Right lobe of liver (tissue), 4 donors: ENCODE results near the gene FADS3.

Source experiments
- CTCF ChIP-seq, 4 donors: fragments of 200-600 bp in 3 of 4; fragments of 450-650 bp in 1 of 4; IDR thresholded peaks; one replicate each; pipeline versions ENCODE4 v1.5.1 to v1.8.0; 2016 to 2022; ENCODE audit warnings: antibody characterized with exemption in 4 of 4, mild to moderate bottlenecking in 2 of 4
- POLR2A ChIP-seq: fragments of 450-650 bp; IDR thresholded peaks from one replicate; pipeline ENCODE4 v1.6.1; 2017; ENCODE audit warnings: antibody characterized with exemption, mild to moderate bottlenecking
- donor health status: DM: no; HTN: no; CAD: no.
- donor health status: DM: no; HTN: no; CAD: no.
- donor health status: DM: no; HTN: yes; CAD: no.

- TF ChIP-seq CTCF (IDR thresholded peaks at IDR 0.05): no peak
- no peak for TF ChIP-seq POLR2A
Measured at GRCh38 chr11:61919705-61920631, 28.6 kb upstream of the FADS3 start.
